KMS-11 (cell line): ENCODE results near the gene ASIC4.

Source experiments
- H2AFZ ChIP-seq: fragments of 200-600 bp; sonication (generic); 2 replicates; pipeline ENCODE4 v1.6.1; 2016; ENCODE audit warnings: antibody characterized with exemption, mixed run types, low read depth
- H3K27ac ChIP-seq: fragments of 200-600 bp; sonication (generic); 2 replicates; pipeline ENCODE4 v1.6.1; 2016; ENCODE audit warnings: mild to moderate bottlenecking, mixed run types
- H3K27me3 ChIP-seq: fragments of 200-600 bp; sonication (generic); 2 replicates; pipeline ENCODE4 v1.6.1; 2017; ENCODE audit warnings: mild to moderate bottlenecking, low read depth, mixed run types, moderate library complexity; ENCODE audit not compliant: insufficient read depth
- H3K36me3 ChIP-seq: fragments of 200-600 bp; sonication (generic); 2 replicates; pipeline ENCODE4 v1.6.1; 2017; ENCODE audit warnings: mild to moderate bottlenecking, mixed run types; ENCODE audit not compliant: insufficient read depth
- H3K4me1 ChIP-seq: fragments of 200-600 bp; sonication (generic); 2 replicates; pipeline ENCODE4 v1.6.1; 2016; ENCODE audit warnings: mild to moderate bottlenecking, low read depth, mixed run types; ENCODE audit not compliant: poor library complexity, severe bottlenecking
- H3K4me2 ChIP-seq: fragments of 200-600 bp; sonication (generic); 2 replicates; pipeline ENCODE4 v1.7.0; 2016; ENCODE audit warnings: mild to moderate bottlenecking, mixed run types
- H3K4me3 ChIP-seq: fragments of 200-600 bp; sonication (generic); IDR thresholded peaks from 2 replicates; pipeline ENCODE4 v1.6.1; 2017; ENCODE audit warnings: low read depth, low read length, mixed read lengths; ENCODE audit not compliant: insufficient read depth
- H3K79me2 ChIP-seq: fragments of 200-600 bp; sonication (generic); 2 replicates; pipeline ENCODE4 v1.6.1; 2016; ENCODE audit warnings: low read depth, mixed run types; ENCODE audit not compliant: insufficient read depth
- H3K9ac ChIP-seq: fragments of 200-600 bp; sonication (generic); 2 replicates; pipeline ENCODE4 v1.6.1; 2016; ENCODE audit warnings: mild to moderate bottlenecking, mixed run types
- H4K20me1 ChIP-seq: fragments of 200-600 bp; sonication (generic); 2 replicates; pipeline ENCODE4 v1.6.1; 2016; ENCODE audit warnings: mild to moderate bottlenecking, mixed run types; ENCODE audit not compliant: insufficient read depth
- TF ChIP-seq, protein P1 (sequence below): fragments of 200-600 bp; sonication (generic); conservative IDR thresholded peaks from 2 replicates; pipeline ENCODE4 v1.6.1; 2017; ENCODE audit warnings: low read depth, mild to moderate bottlenecking, antibody characterized with exemption, low read length, moderate library complexity, mixed read lengths

The ASIC4 gene

GRCh38 chr2:219576505-219577388, 62.5 kb downstream of the ASIC4 start:
- H3K27me3 ChIP-seq, result peaks cover 25% of the 10 kb centered on the region
- no peak overlapping the region for H3K4me3 ChIP-seq
- H3K79me2 ChIP-seq, result no peaks in the 10 kb centered on the region
- no peak overlapping the region for H2AFZ ChIP-seq
- H3K36me3 ChIP-seq, result no peaks in the 10 kb centered on the region
- no peak overlapping the region for H3K9ac ChIP-seq
- TF ChIP-seq, protein P1, sequence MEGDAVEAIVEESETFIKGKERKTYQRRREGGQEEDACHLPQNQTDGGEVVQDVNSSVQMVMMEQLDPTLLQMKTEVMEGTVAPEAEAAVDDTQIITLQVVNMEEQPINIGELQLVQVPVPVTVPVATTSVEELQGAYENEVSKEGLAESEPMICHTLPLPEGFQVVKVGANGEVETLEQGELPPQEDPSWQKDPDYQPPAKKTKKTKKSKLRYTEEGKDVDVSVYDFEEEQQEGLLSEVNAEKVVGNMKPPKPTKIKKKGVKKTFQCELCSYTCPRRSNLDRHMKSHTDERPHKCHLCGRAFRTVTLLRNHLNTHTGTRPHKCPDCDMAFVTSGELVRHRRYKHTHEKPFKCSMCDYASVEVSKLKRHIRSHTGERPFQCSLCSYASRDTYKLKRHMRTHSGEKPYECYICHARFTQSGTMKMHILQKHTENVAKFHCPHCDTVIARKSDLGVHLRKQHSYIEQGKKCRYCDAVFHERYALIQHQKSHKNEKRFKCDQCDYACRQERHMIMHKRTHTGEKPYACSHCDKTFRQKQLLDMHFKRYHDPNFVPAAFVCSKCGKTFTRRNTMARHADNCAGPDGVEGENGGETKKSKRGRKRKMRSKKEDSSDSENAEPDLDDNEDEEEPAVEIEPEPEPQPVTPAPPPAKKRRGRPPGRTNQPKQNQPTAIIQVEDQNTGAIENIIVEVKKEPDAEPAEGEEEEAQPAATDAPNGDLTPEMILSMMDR, result no peak
- H3K4me2 ChIP-seq, result no peak overlapping the region
- H3K4me1 ChIP-seq, result no peaks in the 10 kb centered on the region
- no peaks in the 10 kb centered on the region for H4K20me1 ChIP-seq
- H3K27ac ChIP-seq, result no peak overlapping the region

GRCh38 chr2:219578811-219579613, 64.7 kb downstream of the ASIC4 start:
- no peak overlapping the region for H3K4me3 ChIP-seq
- no peaks in the 10 kb centered on the region for H3K79me2 ChIP-seq
- TF ChIP-seq, protein P1, result no peak
- H4K20me1 ChIP-seq, result no peaks in the 10 kb centered on the region
- H3K4me1 ChIP-seq, result no peaks in the 10 kb centered on the region
- no peak overlapping the region for H3K4me2 ChIP-seq
- no peak overlapping the region for H3K9ac ChIP-seq
- H3K27me3 ChIP-seq, result peaks cover 14% of the 10 kb centered on the region; the same call in 1 of the 2 replicates
- no peak overlapping the region for H2AFZ ChIP-seq
- H3K36me3 ChIP-seq, result no peaks in the 10 kb centered on the region
- no peak overlapping the region for H3K27ac ChIP-seq

DNA sequence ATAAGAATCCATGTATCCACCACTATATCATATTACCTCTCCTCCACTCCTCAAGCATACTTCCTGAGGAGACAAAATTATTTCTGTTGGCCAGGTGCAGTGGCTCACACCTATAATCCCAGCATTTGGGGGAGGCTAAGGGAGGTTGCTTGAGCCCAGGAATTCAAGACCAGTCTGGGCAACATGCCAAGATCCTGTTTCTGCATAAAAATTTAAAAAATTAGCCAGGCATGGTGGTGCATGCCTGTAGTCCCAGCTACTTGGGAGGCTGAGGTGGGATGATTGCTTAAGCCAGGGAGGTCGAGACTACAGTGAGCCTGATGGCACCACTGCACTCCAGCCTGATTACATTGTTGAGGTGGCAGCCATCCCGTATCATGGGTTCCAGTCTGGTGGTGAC, 67.1 kb downstream of the ASIC4 start:
- Histone ChIP-seq H4K20me1 (no peaks in the 10 kb centered on the region), H3K27ac (no peak overlapping the region), H3K4me1 (no peaks in the 10 kb centered on the region), H3K27me3 (peaks cover 7% of the 10 kb centered on the region; the same call in 1 of the 2 replicates), H3K36me3 (no peaks in the 10 kb centered on the region), H3K4me2 (no peak overlapping the region), H2AFZ (no peak overlapping the region), H3K79me2 (no peaks in the 10 kb centered on the region), H3K9ac (no peak overlapping the region), H3K4me3 (no peak overlapping the region)
- TF ChIP-seq, protein P1, result no peak
